Right ventricle myocardium superior (tissue), 1 donor: Measurements from ENCODE around the gene IQSEC2. TPM values are rescaled to one million over a fixed set of nuclear protein-coding genes. Genes with fewer than 3 reads are reported as not detected.

Experiments
- ATAC-seq: fragments of 200-7000 bp; cut with Tn5 transposase; one replicate; pipeline ENCODE4 v1.9.1; 2020; ENCODE audit warnings: mild to moderate bottlenecking; ENCODE audit not compliant: poor library complexity
- DNase-seq: peaks from one replicate; pipeline ENCODE4 v3.0.0-alpha.2; 2020
- intact Hi-C: fragments of 100-400 bp; cut with DNase I; formaldehyde crosslinking; loops from one replicate; pipeline ENCODE4 v1.11.2; 2022
- total RNA-seq: library from RNA; stranded (reverse); fragmentation: NEBNext Ultra II Directional; extraction: Animal tissue kit (Norgen Biotek cat#: 25700); gene quantifications from one replicate; pipeline ENCODE4 v1.2.1, GENCODE V29; 2021
- donor health status: DM: no; HTN: yes; CAD: no; lungs with severe emphysema.

IQSEC2 gene
- total RNA-seq, 1 donor from 2014 or later = 10.5 TPM

- no peak for ATAC-seq
- DNase-seq = no peak
- intact Hi-C loops = no loop called here
Measured at GRCh38 chrX:53308836-53309235, 27.5 kb upstream of the IQSEC2 start.

GRCh38 chrX:53305996-53306937 lies 24.9 kb upstream of the IQSEC2 start:
- no peak for ATAC-seq
- intact Hi-C loops = no loop called here
- no peak for DNase-seq

- no peak for ATAC-seq
- DNase-seq = no peak
- intact Hi-C loops = no loop called here
Measured at GRCh38 chrX:53305219-53305995, 24.0 kb upstream of the IQSEC2 start.

GRCh38 chrX:53303195-53303594 lies 21.8 kb upstream of the IQSEC2 start:
- DNase-seq (no peak), ATAC-seq (no peak)
- intact Hi-C loops = no loop called here

GRCh38 chrX:53300157-53300556 lies 18.8 kb upstream of the IQSEC2 start:
- ATAC-seq = no peak
- no peak for DNase-seq
- intact Hi-C loops = no loop called here

GRCh38 chrX:53294024-53294648 lies 12.8 kb upstream of the IQSEC2 start:
- intact Hi-C loops = no loop called here
- no peak for ATAC-seq
- DNase-seq = no peak

GRCh38 chrX:53291596-53291995 lies 10.2 kb upstream of the IQSEC2 start:
- intact Hi-C loops = no loop called here
- DNase-seq (no peak), ATAC-seq (no peak)

GRCh38 chrX:53290441-53291041 lies 9.2 kb upstream of the IQSEC2 start:
- peak; percentile 38 for ATAC-seq
- intact Hi-C loops = no loop called here
- DNase-seq = no peak

GRCh38 chrX:53288189-53288588 lies 6.8 kb upstream of the IQSEC2 start:
- ATAC-seq = peak; percentile 70

GRCh38 chrX:53287493-53288138 lies 6.2 kb upstream of the IQSEC2 start:
- ATAC-seq (peak; percentile 81), DNase-seq (peak; percentile 81)
- intact Hi-C loops = no loop called here

More at GRCh38 chrX:53288189-53288588, 6.8 kb upstream of the IQSEC2 start:
- peak; percentile 71 for DNase-seq
- intact Hi-C loops = no loop called here

GRCh38 chrX:53286171-53286570 lies 4.8 kb upstream of the IQSEC2 start:
- DNase-seq = no peak
- intact Hi-C loops = no loop called here
- ATAC-seq = no peak

- no peak for DNase-seq
Measured at GRCh38 chrX:53285591-53285990, 4.2 kb upstream of the IQSEC2 start.

GRCh38 chrX:53284684-53285447 lies 3.5 kb upstream of the IQSEC2 start:
- DNase-seq (peak; percentile 73), ATAC-seq (peak; percentile 54)
- intact Hi-C loops = no loop called here

More at GRCh38 chrX:53285591-53285990, 4.2 kb upstream of the IQSEC2 start:
- intact Hi-C loops = no loop called here
- no peak for ATAC-seq

- intact Hi-C loops = no loop called here
- ATAC-seq (no peak), DNase-seq (no peak)
Measured at GRCh38 chrX:53283567-53283966, 2.2 kb upstream of the IQSEC2 start.

- ATAC-seq (no peak), DNase-seq (no peak)
- intact Hi-C loops = no loop called here
Measured at GRCh38 chrX:53283099-53283498, 1.7 kb upstream of the IQSEC2 start.

GRCh38 chrX:53281963-53282695 lies 745 bp upstream of the IQSEC2 start:
- DNase-seq = peak; percentile 42
- ATAC-seq = no peak
- intact Hi-C loops = no loop called here
